ENCODE results near the gene GRAP2. TPM values are rescaled to one million over a fixed set of nuclear protein-coding genes. Genes with fewer than 3 reads are reported as not detected.
A peak's percentile ranks its signal among the peaks of the same experiment; 100 is the strongest.

Gene GRAP2
- total and polyA plus RNA-seq, 9 of the 15 experiments (the other 6 are each of a cell fraction or from before 2014, with no cell fraction given), result 4.8 to 88.7 (median 60.4) TPM

GRCh38 chr22:39935612-39936011 is 34.7 kb downstream of the GRAP2 start:
- no peak overlapping the region for H3K4me3 ChIP-seq

More at GRCh38 chr22:39935612-39936011, 34.7 kb downstream of the GRAP2 start:
- DNase-seq (ENCODE audit: extremely low read depth in 1 of 4, low spot score in 3 of 4) (no peak), FAIRE-seq (no peak), ATAC-seq (no peak)
- Histone ChIP-seq H3K27ac (ENCODE audit: extremely low read depth, low read depth, low read length) (peak overlapping the region; percentile 36; the same call in 1 of the 3 replicates), H2AFZ (ENCODE audit: low read depth, low read length) (peak overlapping the region; percentile 68), H3K27me3 (ENCODE audit: control insufficient read depth in 2 of 2, insufficient read depth in 2 of 2, low read length in 2 of 2) (no peaks in the 10 kb centered on the region), H3K36me3 (ENCODE audit: control insufficient read depth, insufficient read depth, low read length) (no peaks in the 10 kb centered on the region), H3K9ac (ENCODE audit: insufficient read depth in 1 of 2, low read depth in 2 of 2, low read length in 2 of 2) (no peak overlapping the region), H4K20me1 (replicated peaks; ENCODE audit: control insufficient read depth, insufficient read depth, low read length) (no peaks in the 10 kb centered on the region), H3K9me1 (ENCODE audit: control insufficient read depth, insufficient read depth, low read length) (no peaks in the 10 kb centered on the region), H3K4me2 (ENCODE audit: insufficient read depth, low read length) (no peak overlapping the region), H3K79me2 (ENCODE audit: control insufficient read depth, insufficient read depth, low read length) (peaks cover 5% of the 10 kb centered on the region; the same call in 1 of the 3 replicates), H3K9me3 (replicated peaks; ENCODE audit: control insufficient read depth, insufficient read depth, low read depth, low read length) (no peaks in the 10 kb centered on the region), H3K4me1 (replicated peaks in 1 of 2; ENCODE audit: control insufficient read depth in 2 of 2, insufficient read depth in 2 of 2, low read length in 2 of 2) (peaks cover 10 to 53% of the 10 kb centered on the region in 2 experiments)
- TF ChIP-seq CTCF (IDR thresholded peaks at IDR 0.05 in 2 of 3, conservative IDR thresholded peaks at IDR 0.05 in 1 of 3; ENCODE audit: insufficient read depth in 2 of 3, low read depth in 1 of 3, low read length in 3 of 3), result 0 out of 6 replicates have a peak, but pooled peaks of 1 of the 3 experiments have one; percentile 14
- no peak for TF ChIP-seq PRPF4 (IDR thresholded peaks at IDR 0.05; ENCODE audit: insufficient read depth, low read depth, low read length, poor library complexity, severe bottlenecking)
- intact Hi-C loops (cut with micrococcal nuclease) (no loop called here), in situ Hi-C loops (cut with MboI) (no loop called here)
- ChIA-PET POLR2A (interaction anchor here (0.6 kb wide), 1 partner anchor 9 kb away, joined by 4 read pairs; no protein-coding TSS in a partner anchor), CTCF (ENCODE audit: low intra/inter-chr PET ratio) (no interaction called here)
- BruUV-seq (replicated peaks), result no TSS peak
- WGBS (ENCODE audit: insufficient coverage, low coverage, missing lambda C conversion rate), result 60% methylated on average over 4 of the region's 6 CpGs

Measured in K562 (cell line).